Spinal cord (tissue), 10 donors: ENCODE data around the gene NBR1. TPM values are rescaled to one million over a fixed set of nuclear protein-coding genes. Genes with fewer than 3 reads are reported as not detected.
A peak's percentile ranks its signal among the peaks of the same experiment; 100 is the strongest.
"Not testable (repeated sequence)": the region's sequence is repeated elsewhere in the genome, so short reads cannot be mapped to it uniquely, and the experiment has no call there.

Experiments
- DNase-seq, 6 donors: peaks; one replicate each; pipeline versions ENCODE4 v3.0.0 to v3.0.0-alpha.2; 2013 to 2015; ENCODE audit warnings: low spot score in 6 of 6, low read depth in 4 of 6
- H3K27ac ChIP-seq: one replicate; pipeline ENCODE4 v1.5.1; 2013; ENCODE audit warnings: low read depth, low read length, control low read depth
- H3K27me3 ChIP-seq: one replicate; pipeline ENCODE4 v1.6.1; 2013; ENCODE audit warnings: low read length; ENCODE audit not compliant: control insufficient read depth, insufficient read depth
- H3K36me3 ChIP-seq: one replicate; pipeline ENCODE4 v1.6.1; 2013; ENCODE audit warnings: low read length; ENCODE audit not compliant: control insufficient read depth, insufficient read depth
- H3K4me1 ChIP-seq: one replicate; pipeline ENCODE4 v1.6.1; 2013; ENCODE audit warnings: low read length; ENCODE audit not compliant: control insufficient read depth, insufficient read depth
- H3K4me3 ChIP-seq: one replicate; pipeline ENCODE4 v1.5.1; 2013; ENCODE audit warnings: low read depth, low read length, control low read depth
- H3K9me3 ChIP-seq: one replicate; pipeline ENCODE4 v1.6.1; 2013; ENCODE audit warnings: low read length; ENCODE audit not compliant: control insufficient read depth, insufficient read depth
- WGBS: methylation state at CpG from one replicate; pipeline ENCODE4 v1.1.5; 2013; ENCODE audit warnings: missing lambda C conversion rate; ENCODE audit not compliant: insufficient coverage; 5-methylcytosine and 5-hydroxymethylcytosine counted together
- polyA plus RNA-seq, 2 donors: library from polyadenylated mRNA; unstranded; fragments of 120-200 nt; gene quantifications; one replicate each; pipeline ENCODE4 v1.2.1, GENCODE V29; 2013; ENCODE audit not compliant: insufficient read length in 2 of 2
- total RNA-seq, 2 donors: library from RNA; depleted of rRNA in 1 of 2; stranded (reverse); fragments of 120-200 nt in 1 of 2; fragments of >200 nt in 1 of 2; gene quantifications; one replicate each; pipeline versions ENCODE4 v1.2.3 to v1.2.4, GENCODE V29; 2013 to 2014
- donor health status: healthy.

NBR1 gene
- total and polyA plus RNA-seq, 4 donors, result 79.3 to 104 (median 90.3) TPM

- Histone ChIP-seq H3K36me3 (peaks cover 9% of the 10 kb centered on the region), H3K4me3 (no peak overlapping the region), H3K9me3 (no peaks in the 10 kb centered on the region), H3K27me3 (no peaks in the 10 kb centered on the region), H3K4me1 (no peaks in the 10 kb centered on the region), H3K27ac (no peak overlapping the region)
- WGBS, result 100% methylated on average over 1 of the region's 3 CpGs
- no peak for DNase-seq
Observed at GRCh38 chr17:43151880-43152456, 19.0 kb upstream of the NBR1 start.

GRCh38 chr17:43153197-43153835, 17.7 kb upstream of the NBR1 start:
- peaks cover 12% of the 10 kb centered on the region for H3K36me3 ChIP-seq
- H3K27me3 ChIP-seq, H3K4me1 ChIP-seq, H3K27ac ChIP-seq, H3K9me3 ChIP-seq, DNase-seq, H3K4me3 ChIP-seq: not testable (repeated sequence)
- 80% methylated on average over 1 of the region's 3 CpGs for WGBS

- Histone ChIP-seq H3K27ac (no peak overlapping the region), H3K4me1 (no peaks in the 10 kb centered on the region), H3K4me3 (no peak overlapping the region), H3K27me3 (no peaks in the 10 kb centered on the region), H3K36me3 (peaks cover 18% of the 10 kb centered on the region), H3K9me3 (no peaks in the 10 kb centered on the region)
- DNase-seq, result no peak
- 100% methylated on average over 2 of the region's 3 CpGs for WGBS
Observed at GRCh38 chr17:43155666-43156065, 15.3 kb upstream of the NBR1 start.

- 100% methylated on average over 1 of the region's 25 CpGs for WGBS
- H3K9me3 ChIP-seq, H3K4me1 ChIP-seq, H3K27ac ChIP-seq, DNase-seq, H3K27me3 ChIP-seq, H3K4me3 ChIP-seq: not testable (repeated sequence)
- peaks cover 16% of the 10 kb centered on the region for H3K36me3 ChIP-seq
Observed at GRCh38 chr17:43159232-43159631, 11.8 kb upstream of the NBR1 start.

GRCh38 chr17:43159957-43160356, 11.1 kb upstream of the NBR1 start:
- 96% methylated on average over 6 of the region's 8 CpGs for whole genome bisulfite sequencing
- H3K27ac ChIP-seq, H3K4me1 ChIP-seq, H3K9me3 ChIP-seq, H3K27me3 ChIP-seq, H3K4me3 ChIP-seq, DNase-seq: not testable (repeated sequence)
- peaks cover 16% of the 10 kb centered on the region for H3K36me3 ChIP-seq

- H3K4me1 ChIP-seq, result peaks cover 19% of the 10 kb centered on the region
- H3K27ac ChIP-seq, H3K36me3 ChIP-seq, H3K4me3 ChIP-seq, H3K9me3 ChIP-seq, DNase-seq, H3K27me3 ChIP-seq: not testable (repeated sequence)
Observed at GRCh38 chr17:43165971-43166370, 5.0 kb upstream of the NBR1 start.

- Histone ChIP-seq H3K36me3 (peaks cover 11% of the 10 kb centered on the region), H3K9me3 (no peaks in the 10 kb centered on the region), H3K27me3 (no peaks in the 10 kb centered on the region), H3K4me1 (peaks cover 31% of the 10 kb centered on the region), H3K4me3 (peak overlapping the region; percentile 70), H3K27ac (peak overlapping the region; percentile 98)
- 3% methylated on average over 29 of the region's 29 CpGs for WGBS
- DNase-seq, result peak in 1 of 6 donors; percentile 7
Observed at GRCh38 chr17:43169561-43170139, 1.4 kb upstream of the NBR1 start.

- DNase-seq, result peak; percentile 82 to 98 (median 92)
- peak overlapping the region; percentile 70 for H3K4me3 ChIP-seq
- no peaks in the 10 kb centered on the region for H3K27me3 ChIP-seq
- 0% methylated on average over 22 of the region's 27 CpGs for WGBS
- peaks cover 11% of the 10 kb centered on the region for H3K36me3 ChIP-seq
- H3K4me1 ChIP-seq, result peaks cover 31% of the 10 kb centered on the region
- H3K27ac ChIP-seq, result peak overlapping the region; percentile 98
- H3K9me3 ChIP-seq, result no peaks in the 10 kb centered on the region
Observed at GRCh38 chr17:43170140-43170765, 761 bp upstream of the NBR1 start.

- no peaks in the 10 kb centered on the region for H3K27me3 ChIP-seq
- 35% methylated on average over 9 of the region's 12 CpGs for WGBS
- peak overlapping the region; percentile 70 for H3K4me3 ChIP-seq
- peak in 4 of 6 donors; percentile 15 to 76 (median 47) for DNase-seq
- no peaks in the 10 kb centered on the region for H3K9me3 ChIP-seq
- H3K4me1 ChIP-seq, result peaks cover 31% of the 10 kb centered on the region
- peak overlapping the region; percentile 98 for H3K27ac ChIP-seq
- peaks cover 8% of the 10 kb centered on the region for H3K36me3 ChIP-seq
Observed at GRCh38 chr17:43171586-43172487, 823 bp downstream of the NBR1 start.
